RWPE1 (cell line): ENCODE data around the gene UBE2QL1.

ENCODE experiments used
- CTCF ChIA-PET: fragments of 350-600 bp; sonication (Branson Sonifier 250); formaldehyde crosslinking; extraction: SDS; loops from one replicate; lab custom pipeline; 2021; lab: Yijun Ruan, JAX
- POLR2A ChIA-PET: fragments of 400-600 bp; formaldehyde crosslinking; extraction: SDS; loops from one replicate; lab custom pipeline; 2020; ENCODE audit warnings: antibody characterized with exemption; ENCODE audit not compliant: low non-redundant PET; lab: Yijun Ruan, JAX
- DNase-seq: peaks from one replicate; pipeline ENCODE4 v3.0.0; 2012; ENCODE audit warnings: low spot score
- H3K27ac ChIP-seq: fragments of 450-650 bp; 2 replicates; pipeline ENCODE4 v1.5.1; 2017
- CTCF ChIP-seq: fragments of 450-650 bp; conservative IDR thresholded peaks from 2 replicates; pipeline ENCODE4 v1.5.1; 2017; ENCODE audit warnings: low read depth, mild to moderate bottlenecking

The UBE2QL1 gene

GRCh38 chr5:6405591-6405990, 43.1 kb upstream of the UBE2QL1 start:
- CTCF ChIA-PET: interaction anchor here (0.6 kb wide), 1 partner anchor 150 kb away, joined by 3 read pairs; no protein-coding TSS in a partner anchor
- TF ChIP-seq CTCF: no peak
- POLR2A ChIA-PET: no interaction called here
- DNase-seq: no peak
- H3K27ac ChIP-seq: no peak overlapping the region

- DNase-seq: no peak
- TF ChIP-seq CTCF: no peak
- ChIA-PET POLR2A (no interaction called here), CTCF (no interaction called here)
- H3K27ac ChIP-seq: no peak overlapping the region
Measured at GRCh38 chr5:6407558-6408259, 41.0 kb upstream of the UBE2QL1 start.

DNA sequence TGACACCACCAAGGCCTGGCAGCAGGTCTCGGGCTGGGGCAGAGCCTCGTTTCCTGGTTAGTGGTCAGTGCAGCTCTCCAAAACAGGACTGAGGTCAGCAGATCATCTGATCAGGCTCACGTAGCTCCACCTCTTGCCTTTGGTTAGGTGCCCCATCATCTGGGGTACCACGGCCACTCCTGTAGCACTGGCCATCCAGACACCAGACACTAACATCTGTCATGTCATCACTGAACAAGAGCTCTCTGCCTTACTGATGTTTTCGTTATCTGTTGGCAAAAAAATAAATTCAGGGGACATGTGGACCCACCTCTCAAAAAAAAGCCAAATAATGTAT, 40.4 kb upstream of the UBE2QL1 start:
- ChIA-PET CTCF (no interaction called here), POLR2A (no interaction called here)
- no peak for TF ChIP-seq CTCF
- DNase-seq: no peak
- no peak overlapping the region for H3K27ac ChIP-seq

- H3K27ac ChIP-seq: no peak overlapping the region
- TF ChIP-seq CTCF: no peak
- no peak for DNase-seq
- ChIA-PET POLR2A (no interaction called here), CTCF (no interaction called here)
Measured at GRCh38 chr5:6408627-6409446, 39.8 kb upstream of the UBE2QL1 start.

- ChIA-PET CTCF (no interaction called here), POLR2A (no interaction called here)
- DNase-seq: no peak
- H3K27ac ChIP-seq: no peak overlapping the region
- TF ChIP-seq CTCF: no peak
Measured at GRCh38 chr5:6410421-6410820, 38.2 kb upstream of the UBE2QL1 start.

- TF ChIP-seq CTCF: no peak
- ChIA-PET POLR2A (no interaction called here), CTCF (no interaction called here)
- DNase-seq: no peak
- H3K27ac ChIP-seq: no peak overlapping the region
Measured at GRCh38 chr5:6411141-6411540, 37.5 kb upstream of the UBE2QL1 start.
